ENCODE measurements around the gene TEX19. TPM values are rescaled to one million over a fixed set of nuclear protein-coding genes. Genes with fewer than 3 reads are reported as not detected.

The TEX19 gene
- total and polyA plus RNA-seq, 2 donors: not detected

DNA sequence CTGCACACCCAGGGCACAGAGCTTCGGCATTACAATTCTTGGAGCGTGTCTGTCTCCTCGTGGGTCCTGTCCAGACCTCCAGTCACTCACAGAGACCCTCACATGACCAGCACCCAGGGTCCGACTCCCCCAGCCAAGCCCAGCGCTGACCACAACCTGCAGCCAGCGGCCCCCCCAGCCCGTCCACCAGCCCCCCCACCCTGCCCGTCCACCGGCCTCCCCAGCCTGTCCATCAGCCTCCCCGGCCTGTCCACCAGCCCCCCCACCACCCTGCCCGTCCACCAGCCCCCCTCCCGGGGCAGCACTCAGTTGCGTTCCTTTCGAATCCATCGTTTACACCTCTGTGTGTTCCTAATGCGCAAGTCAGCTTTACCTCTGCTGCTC lies 31.3 kb upstream of the TEX19 start:
- H3K36me3 ChIP-seq (ENCODE audit: insufficient read depth): no peaks in the 10 kb centered on the region
- H3K4me1 ChIP-seq (ENCODE audit: insufficient read depth): no peaks in the 10 kb centered on the region
- WGBS: 63% methylated on average over 16 of the region's 16 CpGs
- no peak overlapping the region for H3K27ac ChIP-seq (ENCODE audit: low read depth)
- no peak overlapping the region for H3K4me3 ChIP-seq (ENCODE audit: low read depth, low read length)
- DNase-seq (ENCODE audit: extremely low spot score): no peak

DNA sequence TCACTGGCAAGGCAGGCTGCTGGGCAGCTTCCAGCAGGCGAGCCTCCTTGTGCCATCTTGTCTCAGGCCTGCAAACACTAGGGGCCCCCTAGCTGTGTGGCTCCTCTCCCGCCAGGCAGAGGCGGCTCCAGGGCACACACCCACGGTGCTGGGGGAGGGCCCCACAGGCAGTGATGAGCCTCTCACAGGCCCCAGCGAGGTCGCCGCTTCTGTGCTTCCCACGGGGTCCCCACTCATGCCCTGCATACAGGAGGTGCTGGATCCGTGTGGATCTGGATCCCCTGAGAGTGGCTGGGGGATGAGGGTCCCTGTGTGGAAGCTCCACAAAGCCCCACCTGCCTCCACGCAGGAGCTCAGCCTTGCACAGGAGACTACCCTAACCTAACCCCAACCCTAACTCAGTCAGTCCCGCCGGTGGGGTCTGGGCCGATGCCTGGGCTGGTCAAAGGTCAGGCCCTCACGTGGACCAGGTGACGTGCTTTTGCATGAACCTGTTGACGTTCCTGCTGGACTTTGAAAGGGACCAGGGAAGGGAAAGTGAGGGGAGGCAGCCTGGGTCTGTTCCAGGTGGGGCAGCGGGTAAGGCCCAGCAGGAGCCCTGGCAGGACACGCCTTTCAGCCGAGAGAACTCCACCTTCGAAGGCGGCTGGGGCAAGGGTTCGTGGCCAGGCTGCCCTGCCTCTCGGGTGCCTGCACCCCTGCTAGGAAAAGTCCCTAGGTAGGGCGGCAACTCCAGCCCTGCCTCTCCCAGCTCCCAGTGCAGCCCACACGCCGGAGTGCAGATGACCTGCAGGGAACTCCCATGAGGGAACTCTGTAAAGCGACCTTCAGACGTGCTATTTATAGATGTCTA lies 30.7 kb upstream of the TEX19 start:
- no peak for DNase-seq (ENCODE audit: extremely low spot score)
- no peak overlapping the region for H3K27ac ChIP-seq (ENCODE audit: low read depth)
- H3K4me1 ChIP-seq (ENCODE audit: insufficient read depth): no peaks in the 10 kb centered on the region
- WGBS: 73% methylated on average over 28 of the region's 28 CpGs
- H3K4me3 ChIP-seq (ENCODE audit: low read depth, low read length): no peak overlapping the region
- H3K36me3 ChIP-seq (ENCODE audit: insufficient read depth): no peaks in the 10 kb centered on the region

DNA sequence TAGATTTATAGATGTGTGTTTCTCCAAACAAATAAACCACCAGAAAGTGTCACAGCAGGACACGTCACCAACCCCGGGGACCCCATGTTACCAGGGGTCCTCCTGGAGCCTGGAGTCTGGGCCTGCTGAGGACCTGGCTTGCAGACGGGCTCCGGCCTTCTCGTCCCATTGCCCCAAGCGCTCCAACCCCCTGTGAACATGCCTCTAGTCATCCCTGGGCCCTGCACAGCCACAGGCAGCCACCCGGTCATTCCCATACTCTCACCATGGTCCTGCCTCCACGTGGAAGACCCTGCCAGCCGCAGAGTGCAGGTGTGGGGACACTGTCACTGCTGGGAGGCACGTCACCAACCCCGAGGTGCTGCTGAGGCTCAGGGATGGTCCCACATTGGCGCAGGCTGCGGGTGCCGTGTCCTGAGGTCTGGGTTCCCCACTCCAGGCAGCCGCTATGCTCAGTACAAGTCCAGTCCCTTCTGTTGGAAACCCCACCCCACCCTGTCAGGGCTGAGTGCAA lies 30.0 kb upstream of the TEX19 start:
- DNase-seq (ENCODE audit: extremely low spot score): no peak
- no peak overlapping the region for H3K4me3 ChIP-seq (ENCODE audit: low read depth, low read length)
- no peak overlapping the region for H3K27ac ChIP-seq (ENCODE audit: low read depth)
- H3K36me3 ChIP-seq (ENCODE audit: insufficient read depth): no peaks in the 10 kb centered on the region
- no peaks in the 10 kb centered on the region for H3K4me1 ChIP-seq (ENCODE audit: insufficient read depth)
- 88% methylated on average over 15 of the region's 15 CpGs for WGBS

DNA sequence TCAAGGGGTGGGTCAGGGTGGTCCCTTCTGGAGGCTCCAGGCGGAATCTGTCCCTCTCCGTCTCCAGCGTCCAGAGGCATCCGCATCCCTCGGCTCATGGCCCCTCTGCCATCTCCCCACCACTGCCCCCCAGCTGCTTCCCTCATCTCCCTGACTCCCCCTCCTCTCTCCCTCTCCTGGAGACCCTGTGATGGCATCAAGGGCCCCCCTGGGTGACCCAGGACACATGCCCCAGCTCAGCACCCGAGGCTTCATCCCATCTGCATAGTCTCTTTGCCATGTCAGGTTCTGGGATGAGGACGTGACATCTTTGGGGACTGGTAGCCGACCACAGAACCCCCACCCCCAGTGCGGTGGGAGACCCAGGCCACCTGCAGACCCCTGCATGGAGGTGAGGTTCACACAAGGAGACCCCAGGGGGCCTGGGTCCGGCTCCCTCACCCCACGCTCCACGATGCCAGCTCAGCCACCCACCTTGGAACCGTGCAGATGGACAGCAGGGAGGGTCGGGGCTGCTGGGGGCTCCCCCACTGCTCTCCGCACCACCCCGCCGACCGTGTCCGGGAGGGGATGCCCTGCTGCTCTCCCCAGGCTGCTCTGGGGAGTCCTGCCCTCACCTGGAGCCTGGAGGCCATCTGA lies 29.2 kb upstream of the TEX19 start:
- no peaks in the 10 kb centered on the region for H3K4me1 ChIP-seq (ENCODE audit: insufficient read depth)
- H3K36me3 ChIP-seq (ENCODE audit: insufficient read depth): no peaks in the 10 kb centered on the region
- 69% methylated on average over 19 of the region's 19 CpGs for WGBS
- no peak overlapping the region for H3K27ac ChIP-seq (ENCODE audit: low read depth)
- H3K4me3 ChIP-seq (ENCODE audit: low read depth, low read length): no peak overlapping the region
- DNase-seq (ENCODE audit: extremely low spot score): no peak

DNA sequence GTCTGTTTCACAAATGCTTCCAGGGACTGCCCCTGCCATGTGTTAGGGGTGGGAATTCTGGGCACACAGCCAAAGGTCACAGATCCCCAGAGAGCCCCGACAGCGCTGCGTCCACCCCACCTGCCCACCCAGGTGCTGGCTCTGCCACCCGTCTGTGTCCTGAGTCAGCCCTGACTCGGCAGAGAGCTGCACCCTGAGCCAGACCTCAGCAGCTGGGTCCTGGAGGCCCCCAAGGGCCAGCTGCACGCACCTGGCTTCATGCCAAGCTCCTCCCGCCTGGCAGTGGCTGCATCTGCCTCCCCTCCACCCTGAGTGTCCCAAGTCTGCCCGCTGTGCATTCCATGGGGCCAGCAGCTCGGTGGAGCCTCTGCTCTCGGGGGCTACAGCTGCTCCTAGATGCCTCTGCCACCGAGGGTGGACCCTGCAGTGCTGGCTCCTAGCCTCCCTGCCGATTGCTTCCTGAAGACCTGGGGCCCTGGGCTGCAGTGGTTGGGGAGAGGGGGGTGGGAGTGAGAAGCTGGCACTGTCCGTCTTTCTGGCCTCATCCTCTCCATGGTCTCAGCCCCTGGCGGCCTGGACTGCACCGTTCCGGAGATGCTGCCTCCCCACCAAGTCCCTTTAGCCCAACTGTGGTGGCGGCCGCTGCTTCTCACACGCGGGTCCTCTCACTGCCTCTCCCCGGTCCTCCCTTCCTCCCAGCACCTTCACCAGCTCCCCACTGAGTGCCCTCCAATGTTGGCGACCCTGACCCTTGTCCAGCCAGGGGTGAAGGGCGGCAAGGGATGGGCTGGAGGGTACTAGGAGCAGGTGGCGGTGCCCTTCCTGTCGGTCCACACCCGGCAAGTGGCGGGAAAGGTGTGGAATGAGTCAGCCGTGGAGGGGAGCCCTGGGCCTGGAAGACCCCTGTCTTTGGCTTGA lies 28.5 kb upstream of the TEX19 start:
- no peak for DNase-seq (ENCODE audit: extremely low spot score)
- no peaks in the 10 kb centered on the region for H3K36me3 ChIP-seq (ENCODE audit: insufficient read depth)
- WGBS: 42% methylated on average over 28 of the region's 28 CpGs
- H3K4me1 ChIP-seq (ENCODE audit: insufficient read depth): no peaks in the 10 kb centered on the region
- no peak overlapping the region for H3K4me3 ChIP-seq (ENCODE audit: low read depth, low read length)
- no peak overlapping the region for H3K27ac ChIP-seq (ENCODE audit: low read depth)

DNA sequence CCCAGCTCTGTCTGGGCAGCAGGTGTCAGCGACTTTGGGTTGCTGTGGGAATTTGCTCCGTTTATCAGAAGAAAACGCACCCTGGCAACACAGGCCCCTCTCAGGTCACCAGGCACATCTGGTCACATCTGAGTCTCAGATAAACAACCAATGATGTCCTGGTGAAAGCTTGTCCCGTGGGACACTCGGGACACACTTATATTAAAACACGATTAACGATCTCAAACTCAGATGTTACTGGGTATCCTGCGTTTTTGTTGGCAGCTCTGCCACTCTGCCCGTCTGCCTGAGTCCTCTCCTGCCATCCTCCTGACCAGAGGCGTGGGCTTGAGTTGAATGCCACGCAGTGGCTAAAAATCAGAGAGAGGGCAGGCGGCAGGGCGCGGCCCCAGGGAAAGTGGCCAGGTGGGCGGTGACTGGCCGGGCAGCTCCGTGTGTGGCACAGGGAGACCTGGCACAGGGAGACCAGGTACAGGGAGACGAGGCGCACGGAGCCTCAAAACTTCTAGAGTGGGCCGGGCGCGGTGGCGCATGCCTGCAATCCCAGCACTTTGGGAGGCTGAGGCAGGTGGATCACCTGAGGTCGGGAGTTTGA lies 27.6 kb upstream of the TEX19 start:
- WGBS: 93% methylated on average over 25 of the region's 25 CpGs
- H3K4me1 ChIP-seq (ENCODE audit: insufficient read depth): no peaks in the 10 kb centered on the region
- no peaks in the 10 kb centered on the region for H3K36me3 ChIP-seq (ENCODE audit: insufficient read depth)
- no peak overlapping the region for H3K4me3 ChIP-seq (ENCODE audit: low read depth, low read length)
- H3K27ac ChIP-seq (ENCODE audit: low read depth): no peak overlapping the region
- DNase-seq (ENCODE audit: extremely low spot score): no peak

DNA sequence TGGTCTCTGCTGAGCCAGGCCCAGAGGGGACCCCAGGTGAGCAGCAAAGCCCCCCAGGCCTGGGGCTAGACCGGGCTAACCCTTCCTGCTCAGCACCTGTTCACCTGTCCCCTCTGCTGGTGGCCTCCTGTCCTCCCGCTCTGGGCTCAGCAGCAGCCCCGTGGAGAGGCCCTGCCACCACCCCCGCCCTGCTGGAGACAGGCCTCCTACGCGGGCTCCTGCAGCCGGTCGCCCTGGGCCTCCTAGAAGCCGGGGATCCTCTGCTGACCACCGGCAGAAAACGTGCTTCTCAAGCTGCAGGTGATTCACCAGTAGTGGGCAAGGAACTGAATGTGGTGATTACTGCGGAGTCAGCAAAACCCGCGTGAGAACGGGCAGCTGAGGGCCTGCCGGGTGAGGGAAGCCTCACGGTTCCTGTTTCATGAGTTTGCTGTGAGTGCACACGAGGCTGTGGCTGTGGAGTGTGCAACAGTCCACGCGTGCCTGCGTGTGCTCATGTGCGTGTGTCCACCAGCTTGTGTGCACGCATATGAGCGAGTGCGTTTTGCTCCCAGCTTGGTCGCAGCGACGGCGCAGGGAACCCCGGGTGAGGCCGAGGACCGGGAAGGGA lies 26.3 kb upstream of the TEX19 start:
- no peak overlapping the region for H3K27ac ChIP-seq (ENCODE audit: low read depth)
- peak overlapping the region; percentile 65 for H3K4me3 ChIP-seq (ENCODE audit: low read depth, low read length)
- 15% methylated on average over 32 of the region's 32 CpGs for WGBS
- no peaks in the 10 kb centered on the region for H3K36me3 ChIP-seq (ENCODE audit: insufficient read depth)
- DNase-seq (ENCODE audit: extremely low spot score): no peak
- no peaks in the 10 kb centered on the region for H3K4me1 ChIP-seq (ENCODE audit: insufficient read depth)

DNA sequence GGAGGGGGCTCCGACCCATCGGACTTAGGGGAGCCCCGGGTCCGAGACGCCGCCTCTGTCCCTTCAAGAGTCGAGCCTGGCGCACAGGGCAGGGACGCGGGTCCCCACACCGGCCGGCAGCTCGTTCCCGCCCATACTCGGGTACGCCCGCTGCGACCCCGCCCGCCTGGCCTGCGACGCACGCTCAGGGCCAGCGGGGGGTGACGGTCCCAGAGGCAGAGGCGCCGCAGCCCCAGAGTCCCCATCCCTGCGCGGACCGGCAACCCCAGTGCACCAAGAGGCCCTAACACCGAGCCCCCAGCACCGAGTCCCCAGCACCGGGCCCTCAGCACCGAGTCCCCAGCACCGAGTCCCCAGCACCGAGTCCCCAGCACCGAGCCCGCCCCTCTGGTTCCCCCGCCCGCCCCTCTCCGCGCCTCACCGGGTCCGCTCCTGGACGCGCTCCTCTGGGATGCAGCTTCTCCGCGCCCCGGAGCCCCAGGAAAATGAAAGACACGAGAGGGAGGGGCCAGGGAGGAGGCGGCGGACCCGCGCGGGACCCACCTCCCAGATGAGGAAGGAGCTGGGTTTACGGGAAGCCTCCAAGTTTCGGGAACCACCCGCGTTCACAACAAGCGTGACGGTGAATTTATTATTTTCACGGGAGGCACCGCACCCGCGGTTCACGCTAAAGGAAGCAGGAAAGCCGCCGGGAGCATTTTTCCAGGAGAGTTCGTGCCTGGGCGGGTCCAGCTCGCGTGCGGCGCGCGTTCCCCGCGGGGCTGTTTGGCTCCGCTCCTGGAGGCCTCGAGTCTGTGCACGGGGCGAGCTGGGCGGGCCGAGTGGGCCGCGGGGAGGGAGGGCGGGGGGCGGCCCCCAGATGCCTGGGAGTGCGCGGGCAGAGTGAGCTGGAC lies 25.5 kb upstream of the TEX19 start, which contains the start of gene SECTM1:
SECTM1 (minus strand) TSS at position 488 of the 893 bp plus-strand sequence. CDS start 6,526 bp downstream, outside the sequence.
- no peak for DNase-seq (ENCODE audit: extremely low spot score)
- Histone ChIP-seq H3K4me3 (ENCODE audit: low read depth, low read length) (peak within 1 kb of the TSS; percentile 65), H3K4me1 (ENCODE audit: insufficient read depth) (no peaks in the 10 kb centered on the region), H3K36me3 (ENCODE audit: insufficient read depth) (no peaks in the 10 kb centered on the region), H3K27ac (ENCODE audit: low read depth) (peak within 1 kb of the TSS; percentile 54)
- 2% methylated on average over 90 of the region's 90 CpGs for WGBS

DNA sequence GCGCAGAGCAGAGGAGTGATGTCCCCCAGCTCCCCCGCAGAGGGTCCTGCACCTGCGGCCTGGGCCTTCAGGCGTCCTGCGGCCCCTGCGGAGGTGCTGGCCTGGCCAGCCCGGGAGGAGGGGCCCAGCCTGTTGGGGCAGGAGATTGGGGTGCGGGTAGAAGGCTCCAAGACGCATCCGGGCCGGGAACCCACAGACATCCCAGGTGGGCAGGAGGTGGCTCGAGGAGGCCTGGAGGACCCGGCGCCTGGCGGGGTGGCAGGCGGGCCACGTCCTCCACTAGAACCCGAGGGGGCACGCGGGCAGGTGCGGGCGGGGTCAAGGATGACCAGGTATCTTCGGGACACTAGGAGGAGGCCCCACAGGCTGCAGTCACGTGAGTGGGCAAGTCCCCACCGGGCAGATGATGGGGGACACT lies 24.8 kb upstream of the TEX19 start:
- no peaks in the 10 kb centered on the region for H3K4me1 ChIP-seq (ENCODE audit: insufficient read depth)
- H3K36me3 ChIP-seq (ENCODE audit: insufficient read depth): no peaks in the 10 kb centered on the region
- WGBS: 65% methylated on average over 25 of the region's 25 CpGs
- DNase-seq (ENCODE audit: extremely low spot score): no peak
- H3K27ac ChIP-seq (ENCODE audit: low read depth): no peak overlapping the region
- peak overlapping the region; percentile 65 for H3K4me3 ChIP-seq (ENCODE audit: low read depth, low read length)

DNA sequence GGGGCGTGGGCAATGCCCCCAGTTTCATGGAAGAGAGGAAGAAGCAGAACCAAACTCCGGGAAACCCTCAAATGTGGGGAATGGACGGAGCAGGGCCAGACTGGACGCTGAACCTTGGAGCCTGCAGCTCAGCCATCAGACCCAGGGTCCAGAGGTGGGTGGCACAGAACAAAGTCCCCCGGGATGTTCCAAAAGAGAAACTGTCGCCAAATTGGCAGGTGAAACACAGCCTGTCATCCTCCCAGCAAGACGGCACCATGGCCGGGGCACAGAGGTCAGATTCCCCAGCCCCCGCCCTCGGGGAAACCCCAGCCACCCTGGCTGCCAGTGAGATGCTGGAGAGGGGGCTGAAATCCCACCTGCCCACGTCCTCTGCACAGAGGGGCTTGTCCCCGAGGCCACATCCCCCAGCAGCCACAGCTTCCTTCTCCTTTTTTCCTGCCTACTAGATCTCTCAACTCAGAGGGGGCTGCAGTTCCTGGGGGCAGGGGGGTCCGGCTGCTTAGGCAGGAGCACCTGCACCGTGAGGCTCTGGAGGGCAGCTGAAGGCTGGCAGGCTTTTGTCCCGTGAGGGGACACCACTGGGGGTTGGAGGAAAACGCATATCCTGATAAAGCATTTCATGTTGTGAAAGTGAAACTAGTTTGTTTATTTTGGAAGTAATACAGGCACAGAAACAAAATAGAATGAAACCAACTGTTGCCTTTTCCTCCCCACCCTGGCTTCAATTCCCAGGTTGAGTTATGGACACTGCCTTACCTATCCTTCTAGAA lies 24.2 kb upstream of the TEX19 start:
- Histone ChIP-seq H3K36me3 (ENCODE audit: insufficient read depth) (no peaks in the 10 kb centered on the region), H3K4me3 (ENCODE audit: low read depth, low read length) (peak overlapping the region; percentile 34), H3K4me1 (ENCODE audit: insufficient read depth) (no peaks in the 10 kb centered on the region), H3K27ac (ENCODE audit: low read depth) (peak overlapping the region; percentile 11)
- no peak for DNase-seq (ENCODE audit: extremely low spot score)
- 39% methylated on average over 16 of the region's 16 CpGs for WGBS

DNA sequence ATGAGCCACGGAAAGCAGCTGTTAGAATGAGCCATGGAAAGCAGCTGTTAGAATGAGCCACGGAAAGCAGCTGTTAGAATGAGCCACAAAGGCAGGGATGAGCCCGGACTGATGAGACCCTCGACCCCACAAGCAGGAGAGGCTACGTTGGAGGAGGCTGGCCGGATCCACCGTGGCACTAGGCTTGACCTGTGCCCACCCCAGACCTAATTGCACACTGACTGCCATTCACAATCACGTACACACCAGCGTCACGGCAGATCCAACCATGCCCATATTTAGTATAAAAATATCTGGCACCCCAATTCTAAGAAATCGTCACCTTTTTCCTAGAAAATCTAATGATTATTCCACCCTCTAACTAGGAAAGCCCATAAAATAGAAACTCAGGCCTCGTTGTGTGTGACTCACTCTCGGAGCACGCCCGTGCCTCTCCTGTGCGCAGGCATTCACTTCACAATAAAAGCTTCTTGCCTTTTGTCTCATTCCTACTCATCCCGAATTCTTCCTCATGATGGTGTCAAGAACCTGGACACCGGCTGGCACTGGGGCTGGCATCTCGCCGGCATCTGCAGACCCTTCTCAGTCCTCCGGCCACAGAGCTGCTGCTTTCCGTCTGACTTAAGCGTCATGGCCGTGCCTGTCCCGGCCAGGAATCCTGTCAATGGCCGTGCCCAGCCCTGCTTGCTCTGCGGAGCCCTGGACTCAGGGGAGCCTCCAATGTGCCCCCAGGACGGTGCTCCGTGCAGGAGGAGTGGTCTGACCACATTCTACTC lies 20.0 kb upstream of the TEX19 start:
- DNase-seq (ENCODE audit: extremely low spot score): peak; percentile 77
- H3K27ac ChIP-seq (ENCODE audit: low read depth): no peak overlapping the region
- WGBS: 10% methylated on average over 29 of the region's 29 CpGs
- peak overlapping the region; percentile 4 for H3K4me3 ChIP-seq (ENCODE audit: low read depth, low read length)
- no peaks in the 10 kb centered on the region for H3K4me1 ChIP-seq (ENCODE audit: insufficient read depth)
- H3K36me3 ChIP-seq (ENCODE audit: insufficient read depth): no peaks in the 10 kb centered on the region

Data from urinary bladder (tissue), 4 donors.